Fibroblast of skin of left quadriceps (primary cell): ENCODE measurements around the gene RTF2.
A peak's percentile ranks its signal among the peaks of the same experiment; 100 is the strongest.
"Not testable (repeated sequence)": the region's sequence is repeated elsewhere in the genome, so short reads cannot be mapped to it uniquely, and the experiment has no call there.

Experiments used
- DNase-seq, 2 experiments: peaks; one replicate each; pipeline ENCODE4 v3.0.0-alpha.2; 2013; ENCODE audit warnings: low read depth in 2 of 2

The RTF2 gene

DNA sequence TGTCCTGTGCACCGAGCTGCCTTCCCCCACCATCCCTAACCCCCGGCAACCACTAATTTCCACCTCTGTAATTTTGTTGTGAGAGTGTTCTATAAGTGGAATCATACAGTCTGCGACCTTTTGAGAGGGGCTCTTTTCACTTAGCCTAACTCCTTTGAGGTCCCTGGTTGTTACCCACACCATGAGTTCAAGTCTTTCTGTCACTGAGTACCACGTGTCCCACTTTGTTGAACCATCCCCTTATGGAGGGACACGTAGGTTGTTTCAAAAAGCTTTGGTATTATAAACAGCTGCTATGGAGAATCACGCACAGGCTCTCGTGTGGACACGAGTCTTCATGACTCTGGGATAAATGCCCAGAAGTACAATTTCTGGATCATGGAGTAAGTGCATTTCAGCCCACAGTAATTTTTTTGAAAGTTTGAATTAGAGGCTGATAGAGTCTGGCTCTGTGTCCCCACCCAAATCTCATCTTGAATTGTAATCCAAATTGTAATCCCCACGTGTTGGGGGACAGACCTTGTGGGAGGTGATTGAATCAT, 74.1 kb downstream of the RTF2 start:
- DNase-seq: no peak

DNA sequence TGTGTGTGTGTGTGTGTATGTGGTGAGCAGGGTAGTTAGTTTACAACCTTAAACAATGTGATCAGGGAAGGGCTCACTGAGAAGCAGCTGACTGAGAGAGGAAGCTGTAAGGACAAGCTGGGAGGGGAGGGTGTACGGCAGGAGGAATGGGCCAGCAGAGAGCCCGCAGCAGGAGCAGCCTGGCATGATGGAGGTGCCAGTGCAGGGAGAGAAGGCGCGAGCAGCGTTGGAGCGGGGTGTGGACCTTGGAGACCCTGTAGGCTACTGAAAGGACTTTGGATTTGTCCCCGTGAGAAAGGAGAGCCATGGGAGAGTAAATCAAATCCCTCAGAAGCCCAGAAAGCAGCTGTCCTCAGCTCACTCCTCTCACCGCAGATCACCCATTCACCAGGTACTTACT, 83.1 kb downstream of the RTF2 start:
- DNase-seq: no peak

DNA sequence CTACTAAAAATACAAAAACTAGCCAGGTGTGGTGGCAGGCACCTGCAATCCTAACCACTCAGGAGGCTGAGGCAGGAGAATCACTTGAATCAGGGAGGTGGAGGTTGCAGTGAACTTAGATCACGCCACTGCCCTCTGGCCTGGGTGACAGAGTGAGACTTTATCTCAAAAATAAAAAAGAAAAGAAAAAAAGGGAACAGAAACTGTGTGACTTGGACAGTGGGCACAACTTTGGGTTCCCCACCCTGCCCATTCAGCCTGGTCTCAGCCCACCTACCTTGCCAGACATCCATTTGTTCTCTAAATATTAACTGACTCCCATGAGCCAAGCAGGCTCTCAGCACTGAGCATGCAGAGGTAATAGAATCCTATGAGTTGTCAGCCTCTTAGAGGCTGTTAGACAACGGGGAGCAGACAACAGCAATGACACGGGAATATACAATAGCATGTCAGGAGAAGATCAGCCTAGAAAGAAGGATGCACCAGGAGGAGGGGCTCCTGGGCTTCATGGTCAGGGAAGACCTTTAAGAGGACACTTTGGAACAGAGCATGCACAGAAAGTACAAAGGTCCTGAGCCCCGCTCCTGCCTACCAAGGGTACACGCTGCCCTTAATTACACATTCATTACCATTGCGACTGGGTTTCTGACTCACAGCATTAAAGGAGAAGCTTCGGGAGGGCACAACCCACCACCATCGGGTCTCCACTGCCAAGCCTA, 84.6 kb downstream of the RTF2 start:
- DNase-seq: no peak

DNA sequence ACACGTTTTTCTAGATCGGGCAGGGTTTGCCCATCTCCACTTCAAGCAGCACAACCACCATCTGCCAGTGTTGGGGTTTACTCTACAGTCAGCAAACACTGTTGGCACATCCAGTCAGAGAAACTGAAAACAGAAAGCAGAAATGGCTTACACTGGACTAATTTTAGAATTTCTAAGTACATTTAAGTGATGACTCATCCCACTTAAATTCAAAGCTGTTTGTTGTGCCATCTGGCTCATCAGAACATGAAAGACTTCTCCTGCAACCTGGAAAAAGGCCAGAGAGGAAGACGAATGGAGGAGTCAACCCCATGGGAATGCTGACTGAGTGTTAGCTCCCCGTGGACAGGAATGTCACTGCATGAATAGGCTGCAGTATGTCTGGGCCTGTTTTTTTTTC, 86.4 kb downstream of the RTF2 start:
- DNase-seq: peak; percentile 93 to 94

DNA sequence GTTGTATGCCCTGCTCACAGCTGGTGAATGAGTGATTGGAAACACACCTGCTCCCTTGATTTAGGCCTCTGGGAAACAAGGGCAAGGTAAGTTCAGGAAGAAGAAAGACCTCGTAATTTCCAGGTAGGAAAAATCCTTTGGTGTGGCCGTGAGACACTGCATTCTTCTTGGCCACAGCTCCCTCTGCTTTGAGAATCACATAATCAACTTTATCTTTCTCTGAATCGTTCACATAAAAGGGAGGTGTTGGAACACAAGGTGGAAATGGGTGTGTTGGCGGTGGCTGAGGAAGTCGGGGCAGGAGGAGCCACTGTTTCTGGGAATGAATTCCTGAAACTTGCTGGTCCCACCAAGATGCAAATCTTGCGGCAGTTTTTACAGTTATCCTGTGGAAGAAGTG, 90.5 kb downstream of the RTF2 start:
- no peak for DNase-seq

DNA sequence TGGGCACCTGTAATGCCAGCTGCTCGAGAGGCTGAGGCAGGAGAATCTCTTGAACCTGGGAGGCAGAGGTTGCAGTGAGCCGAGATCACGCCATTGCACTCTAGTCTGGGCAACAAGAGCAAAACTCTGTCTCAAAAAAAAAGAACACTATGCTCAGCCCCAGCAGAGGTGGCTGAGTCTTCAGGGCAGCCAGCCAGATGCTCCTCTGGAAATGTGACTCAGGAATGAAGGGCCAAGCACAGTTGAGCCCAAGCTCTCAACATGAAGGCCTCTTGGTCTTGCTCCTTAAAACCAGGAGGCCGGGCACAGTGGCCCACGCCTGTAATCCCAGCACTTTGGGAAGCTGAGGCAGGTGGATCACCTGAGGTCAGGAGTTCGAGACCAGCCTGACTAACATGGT, 96.1 kb downstream of the RTF2 start:
- DNase-seq: not testable (repeated sequence)

DNA sequence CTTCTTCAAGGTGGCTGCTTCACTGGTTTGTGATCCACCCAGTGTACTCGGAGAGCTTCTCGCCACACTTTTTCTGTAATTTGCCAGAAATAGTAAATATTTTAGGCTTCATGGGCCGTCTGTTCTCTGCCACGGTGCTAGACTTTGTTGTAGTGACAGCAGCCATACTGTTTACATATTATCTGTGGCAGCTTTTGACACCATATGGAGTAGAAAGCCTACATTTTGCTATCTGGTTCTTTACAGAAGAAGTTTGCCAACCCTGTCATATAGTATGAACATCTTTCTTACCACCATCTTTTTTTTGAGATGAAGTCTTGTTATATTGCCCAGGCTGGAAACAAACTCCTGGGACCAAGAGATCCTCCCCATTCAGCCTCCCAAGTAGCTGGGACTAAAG, 97.1 kb downstream of the RTF2 start:
- DNase-seq: no peak

DNA sequence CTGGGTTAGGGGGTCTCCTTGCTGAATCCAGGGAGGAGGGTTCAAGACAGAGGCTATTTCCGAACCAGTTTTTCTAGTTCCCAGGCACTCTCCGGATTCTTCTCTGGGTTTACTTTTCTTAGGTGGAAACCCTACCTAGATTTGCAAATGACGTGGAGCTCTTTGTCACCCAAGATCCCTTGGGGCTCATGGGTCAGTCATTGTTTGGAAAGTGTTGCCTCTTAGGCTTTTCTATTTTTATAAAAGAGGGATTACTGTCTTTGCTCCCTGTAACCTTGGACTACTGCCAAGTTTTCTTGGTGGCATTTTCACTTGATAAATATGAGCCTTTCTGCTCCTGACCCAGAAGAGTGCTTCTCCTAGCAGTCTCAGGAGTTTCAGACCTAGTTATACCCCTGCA, 98.2 kb downstream of the RTF2 start:
- DNase-seq: no peak
